Right cardiac atrium (tissue), 5 donors: ENCODE results near the gene ZNF846. TPM values are rescaled to one million over a fixed set of nuclear protein-coding genes. Genes with fewer than 3 reads are reported as not detected.
"Not testable (repeated sequence)": the region's sequence is repeated elsewhere in the genome, so short reads cannot be mapped to it uniquely, and the experiment has no call there.

Experiments used
- ATAC-seq, 2 donors: fragments of 200-7000 bp; cut with Tn5 transposase; one replicate each; pipeline versions ENCODE4 v1.8.0 to v1.9.1; 2020; ENCODE audit warnings: moderate library complexity in 2 of 2, mild to moderate bottlenecking in 1 of 2
- DNase-seq, 3 donors: peaks; one replicate each; pipeline ENCODE4 v3.0.0-alpha.2; 2020
- H3K27ac ChIP-seq: one replicate; pipeline ENCODE4 v1.5.1; 2013; ENCODE audit warnings: mild to moderate bottlenecking, low read length, control low read depth, moderate library complexity
- H3K27me3 ChIP-seq: one replicate; pipeline ENCODE4 v1.6.1; 2013; ENCODE audit not compliant: control insufficient read depth, insufficient read depth
- H3K4me1 ChIP-seq: one replicate; pipeline ENCODE4 v1.6.1; 2013; ENCODE audit warnings: low read length; ENCODE audit not compliant: control insufficient read depth, insufficient read depth
- H3K4me3 ChIP-seq: one replicate; pipeline ENCODE4 v1.5.1; 2013; ENCODE audit warnings: low read length, control low read depth
- H3K9me3 ChIP-seq: one replicate; pipeline ENCODE4 v1.6.1; 2013; ENCODE audit warnings: low read length; ENCODE audit not compliant: control insufficient read depth
- WGBS: extraction: QIAGEN DNeasy Blood & Tissue Kit; methylation state at CpG from one replicate; pipeline ENCODE4 v1.1.7; 2013; 5-methylcytosine and 5-hydroxymethylcytosine counted together
- intact Hi-C, 4 donors: fragments of 100-400 bp; cut with DNase I; formaldehyde crosslinking; loops; one replicate each; pipeline versions ENCODE4 v1.11.0 to v1.14.0; 2022 to 2023
- polyA plus RNA-seq: library from polyadenylated mRNA; stranded (reverse); fragments of 200-250 nt; gene quantifications from one replicate; pipeline ENCODE4 v1.2.3, GENCODE V29; 2013
- total RNA-seq, 4 donors: library from RNA; stranded (reverse); fragmentation: NEBNext Ultra II Directional; extraction: Animal tissue kit (Norgen Biotek cat#: 25700); gene quantifications; one replicate each; pipeline ENCODE4 v1.2.1, GENCODE V29; 2021
- donor health status: healthy with polysubstance abuse.
- donor health status: DM: no; HTN: yes; CAD: no.
- donor health status: DM: no; HTN: no; CAD: no.
- donor health status: DM: no; HTN: yes; CAD: no; lungs with severe emphysema.
- donor health status: DM: yes; HTN: yes; CAD: no.

ZNF846 gene
- total and polyA plus RNA-seq, 5 donors, result 8.4 to 14.6 (median 14.4) TPM

DNA sequence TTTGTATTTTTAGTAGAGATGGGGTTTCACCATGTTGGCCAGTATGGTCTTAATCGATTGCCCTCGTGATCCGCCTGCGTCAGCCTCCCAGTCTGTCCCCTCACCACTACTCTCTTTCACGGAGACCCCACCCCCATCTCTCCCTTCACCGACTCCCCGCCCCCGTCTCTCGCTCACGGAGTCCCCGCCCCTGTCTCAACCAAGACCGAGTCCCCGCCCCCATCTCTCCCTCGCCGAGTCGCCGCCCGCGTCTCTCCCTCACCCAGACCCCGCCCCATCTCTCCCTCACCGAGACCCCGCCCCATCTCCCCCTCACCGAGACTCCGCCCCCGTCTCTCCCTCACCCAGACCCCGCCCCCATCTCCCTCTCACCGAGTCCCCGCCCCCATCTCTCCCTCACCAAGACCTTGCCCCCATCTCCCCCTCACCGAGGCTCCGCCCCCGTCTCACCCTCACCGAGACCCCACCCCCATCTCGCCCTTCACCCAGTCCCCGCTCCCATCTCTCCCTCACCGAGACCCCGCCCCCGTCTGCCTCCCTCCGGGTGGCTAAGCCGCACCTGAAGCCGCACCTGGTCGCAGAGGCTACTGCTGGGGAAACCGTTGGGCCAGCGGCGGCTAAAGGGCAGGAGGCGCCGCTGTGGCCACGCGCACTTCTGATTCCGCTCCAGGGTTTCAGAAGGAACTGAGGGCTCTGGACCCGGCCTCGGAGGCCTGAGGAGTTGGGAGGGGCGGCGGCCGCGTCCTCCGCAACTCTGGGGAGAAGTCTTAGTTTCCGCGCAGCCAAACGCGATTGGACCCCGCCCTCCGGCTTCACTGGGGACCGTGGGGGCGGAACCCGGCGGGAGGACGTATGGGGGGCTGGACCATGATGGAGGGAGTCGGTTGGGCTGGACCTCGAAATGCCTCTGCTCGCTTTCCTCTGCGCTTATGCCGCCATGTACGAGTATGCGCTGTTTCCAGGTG is 17.1 kb upstream of the ZNF846 start:
- 3% methylated on average over 74 of the region's 74 CpGs for WGBS
- peak; percentile 95 to 97 for ATAC-seq
- peak overlapping the region; percentile 65 for H3K4me3 ChIP-seq
- peak; percentile 98 to 99 (median 98) for DNase-seq
- intact Hi-C loops, result loop anchor here in 1 of 4 donors (10.0 kb wide), 1 partner anchor 111 kb away; the partner anchor contains the start of gene ZNF562
- H3K4me1 ChIP-seq, result no peaks in the 10 kb centered on the region
- no peaks in the 10 kb centered on the region for H3K9me3 ChIP-seq
- peak overlapping the region; percentile 98 for H3K27ac ChIP-seq
- no peaks in the 10 kb centered on the region for H3K27me3 ChIP-seq

DNA sequence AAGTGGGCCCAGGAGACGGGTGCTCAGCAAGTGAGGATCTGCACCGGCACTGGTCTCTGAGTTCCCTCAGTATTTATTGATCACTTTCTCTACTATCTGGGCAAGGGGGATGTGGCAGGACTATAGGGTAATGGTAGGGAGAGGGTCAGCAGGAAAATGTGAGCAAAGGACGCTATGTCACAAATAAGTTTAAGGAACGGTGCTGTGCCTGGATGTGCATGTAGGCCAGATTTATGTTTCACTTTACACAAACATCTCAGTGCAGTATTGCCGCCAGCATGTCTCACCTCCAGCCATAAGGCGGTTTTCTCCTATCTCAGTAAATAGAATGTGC is 15.6 kb upstream of the ZNF846 start:
- intact Hi-C loops, result loop anchor here in 1 of 4 donors (10.0 kb wide), 1 partner anchor 109 kb away; the partner anchor contains the start of gene ZNF562
- not testable (repeated sequence) for H3K27me3 ChIP-seq, H3K9me3 ChIP-seq, DNase-seq, H3K4me3 ChIP-seq, H3K27ac ChIP-seq, H3K4me1 ChIP-seq, ATAC-seq
- WGBS, result 76% methylated on average over 6 of the region's 6 CpGs

DNA sequence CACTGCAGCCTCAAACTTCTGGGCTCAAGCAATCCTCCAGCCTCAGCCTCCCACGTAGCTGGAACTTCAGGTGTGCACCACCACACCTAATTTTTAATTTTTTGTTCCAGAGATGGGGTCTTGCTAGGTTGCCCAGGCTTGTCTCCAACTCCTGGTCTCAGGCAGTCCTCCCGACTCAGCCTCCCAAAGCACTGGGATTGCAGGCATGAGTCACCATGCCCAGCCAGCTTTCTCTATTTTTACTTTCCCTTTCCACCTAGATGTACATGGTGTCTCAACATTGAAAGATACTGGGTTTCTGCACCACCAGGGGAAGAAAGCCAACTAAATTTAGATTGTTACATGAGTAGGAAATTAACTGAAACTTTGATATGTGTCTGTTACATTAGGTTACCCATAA is 13.8 kb upstream of the ZNF846 start:
- 98% methylated on average over 2 of the region's 2 CpGs for WGBS
- ATAC-seq (no peak), DNase-seq (no peak)
- Histone ChIP-seq H3K9me3 (no peaks in the 10 kb centered on the region), H3K4me3 (no peak overlapping the region), H3K4me1 (no peaks in the 10 kb centered on the region), H3K27ac (no peak overlapping the region), H3K27me3 (no peaks in the 10 kb centered on the region)
- intact Hi-C loops, result loop anchor here in 1 of 4 donors (10.0 kb wide), 1 partner anchor 108 kb away; the partner anchor contains the start of gene ZNF562

DNA sequence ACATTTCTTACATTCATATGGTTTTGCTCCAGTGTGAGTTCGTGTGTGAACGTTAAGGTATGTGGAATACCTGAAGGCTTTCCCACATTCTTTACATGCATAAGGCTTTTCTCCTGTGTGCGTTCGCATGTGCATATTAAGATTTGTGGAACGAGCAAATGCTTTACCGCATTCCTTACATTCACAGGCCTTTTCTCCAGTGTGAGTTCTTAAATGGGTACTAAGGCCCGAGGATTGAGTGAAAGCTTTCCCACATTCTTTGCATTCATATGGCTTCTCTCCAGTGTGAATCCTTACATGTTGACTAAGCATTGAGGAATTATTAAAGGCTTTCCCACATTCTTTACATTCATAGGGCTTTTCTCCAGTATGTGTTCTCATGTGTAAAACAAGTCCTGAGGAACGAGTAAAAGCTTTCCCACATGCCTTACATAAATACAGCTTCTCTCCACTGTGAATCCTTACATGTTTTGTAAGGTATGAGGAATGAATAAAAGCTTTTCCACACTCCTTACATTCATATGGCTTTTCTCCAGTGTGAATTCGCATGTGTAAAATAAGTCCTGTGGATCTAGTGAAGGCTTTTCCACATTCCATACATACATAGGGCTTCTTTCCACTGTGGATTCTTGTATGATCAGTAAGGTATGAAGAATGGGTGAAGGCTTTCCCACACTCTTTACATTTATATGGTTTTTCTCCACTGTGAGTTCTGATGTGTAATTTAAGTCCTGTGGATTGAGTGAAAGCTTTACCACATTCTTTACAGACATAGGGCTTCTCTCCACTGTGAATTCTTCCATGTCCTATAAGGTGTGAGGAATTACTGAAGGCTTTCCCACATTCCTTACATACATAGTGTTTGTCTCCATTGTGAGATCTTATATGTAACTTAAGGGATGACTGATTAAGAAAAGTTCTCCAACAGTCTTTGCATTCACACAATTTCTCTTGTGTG is 10.7 kb downstream of the ZNF846 start:
- intact Hi-C loops, result no loop called here
- H3K4me3 ChIP-seq, result no peak overlapping the region
- H3K27ac ChIP-seq, result no peak overlapping the region
- DNase-seq (no peak), ATAC-seq (no peak)
- peaks cover 2% of the 10 kb centered on the region for H3K9me3 ChIP-seq
- H3K27me3 ChIP-seq, result no peaks in the 10 kb centered on the region
- WGBS, result 98% methylated on average over 9 of the region's 9 CpGs
- H3K4me1 ChIP-seq, result no peaks in the 10 kb centered on the region

DNA sequence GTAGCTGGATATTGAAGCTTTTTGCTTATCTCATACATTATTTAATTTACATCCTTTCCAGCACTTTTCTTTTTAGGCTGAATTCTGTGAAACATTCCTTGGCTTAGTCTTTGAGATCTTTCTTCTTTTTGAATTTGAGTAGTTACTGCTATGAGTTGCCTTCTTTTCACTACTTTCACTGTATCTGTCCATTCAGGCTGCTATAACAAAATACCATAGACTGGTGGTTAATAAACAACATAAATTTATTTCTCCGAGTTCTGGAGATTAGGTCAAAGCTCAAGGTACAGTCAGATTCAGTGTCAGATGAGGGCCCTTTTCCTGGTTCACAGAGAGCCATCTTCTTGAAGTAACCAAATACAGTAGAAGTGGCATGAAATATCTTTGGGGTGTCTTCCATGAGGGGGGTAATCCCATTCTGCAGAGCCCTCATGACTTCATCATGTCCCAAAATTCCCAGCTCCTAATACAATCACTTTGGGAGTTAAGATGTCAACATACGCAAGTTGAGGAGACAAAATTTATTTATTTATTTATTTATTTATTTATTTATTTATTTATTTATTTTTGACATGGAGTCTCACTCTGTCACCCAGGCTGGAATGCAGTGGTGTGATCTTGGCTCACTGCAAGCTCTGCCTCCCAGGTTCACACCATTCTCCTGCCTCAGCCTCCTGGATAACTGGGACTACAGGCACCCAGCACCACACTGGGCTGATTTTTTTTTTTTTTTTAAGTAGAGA is 15.7 kb downstream of the ZNF846 start:
- Histone ChIP-seq H3K4me1 (no peaks in the 10 kb centered on the region), H3K9me3 (peaks cover 2% of the 10 kb centered on the region), H3K27ac (no peak overlapping the region), H3K4me3 (no peak overlapping the region), H3K27me3 (no peaks in the 10 kb centered on the region)
- no peak for DNase-seq
- ATAC-seq, result no peak
- WGBS, result 99% methylated on average over 2 of the region's 2 CpGs
- intact Hi-C loops, result no loop called here

DNA sequence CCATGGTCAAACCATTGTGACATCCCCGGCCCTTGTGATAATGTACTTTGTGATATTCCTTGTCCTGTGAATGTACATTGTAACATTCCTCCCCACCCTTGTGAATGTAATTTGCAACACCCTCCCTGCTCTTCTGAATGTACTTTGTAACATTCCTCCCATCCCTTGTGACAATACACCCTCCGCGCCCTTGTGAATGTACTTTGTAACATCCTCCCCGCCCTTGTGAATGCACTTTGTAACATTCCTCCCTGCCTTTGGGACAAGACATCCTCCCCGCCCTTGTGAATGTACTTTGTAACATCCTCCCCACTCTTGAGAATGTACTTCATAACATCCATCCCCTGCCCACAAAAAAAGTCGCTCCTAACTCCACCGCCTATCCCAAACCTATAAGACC is 17.1 kb downstream of the ZNF846 start:
- H3K27ac ChIP-seq, result no peak overlapping the region
- DNase-seq (no peak), ATAC-seq (no peak)
- no peak overlapping the region for H3K4me3 ChIP-seq
- 97% methylated on average over 7 of the region's 7 CpGs for WGBS
- intact Hi-C loops, result no loop called here
- no peaks in the 10 kb centered on the region for H3K9me3 ChIP-seq
- no peaks in the 10 kb centered on the region for H3K27me3 ChIP-seq
- H3K4me1 ChIP-seq, result no peaks in the 10 kb centered on the region

DNA sequence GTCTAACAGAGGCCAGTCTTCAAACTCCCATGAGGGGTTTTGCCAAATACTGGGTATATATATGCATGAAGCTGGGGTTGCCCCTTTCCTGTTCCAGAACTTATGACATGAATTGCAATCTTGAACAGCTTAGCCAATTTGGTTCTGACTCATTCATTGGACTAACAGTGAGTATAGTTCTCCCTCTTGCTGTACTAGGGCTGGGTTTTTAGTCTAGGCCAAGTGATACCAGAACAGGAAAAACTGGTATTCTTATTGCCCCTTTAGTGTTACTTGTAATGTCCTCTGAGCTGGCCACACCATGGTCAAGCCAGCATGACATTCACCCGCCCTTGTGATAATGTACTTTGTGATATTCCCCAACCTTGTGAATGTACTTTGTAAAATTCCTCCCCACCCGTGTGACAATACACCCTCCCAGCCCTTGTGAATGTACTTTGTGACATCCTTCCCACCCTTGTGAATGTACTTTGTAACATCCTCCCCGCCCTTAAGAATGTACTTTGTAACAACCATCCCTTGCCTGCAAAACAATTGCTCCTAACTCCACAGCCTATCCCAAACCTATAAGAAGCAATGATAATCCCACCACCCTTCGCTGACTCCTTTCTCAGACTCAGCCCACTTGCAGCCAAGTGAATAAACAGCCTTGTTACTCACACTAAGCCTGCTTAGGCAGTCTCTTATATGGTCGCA is 26.9 kb downstream of the ZNF846 start:
- 91% methylated on average over 5 of the region's 5 CpGs for WGBS
- no peak for ATAC-seq
- DNase-seq, result no peak
- Histone ChIP-seq H3K27me3 (no peaks in the 10 kb centered on the region), H3K4me1 (no peaks in the 10 kb centered on the region), H3K4me3 (no peak overlapping the region), H3K9me3 (no peaks in the 10 kb centered on the region), H3K27ac (no peak overlapping the region)
- intact Hi-C loops, result no loop called here

DNA sequence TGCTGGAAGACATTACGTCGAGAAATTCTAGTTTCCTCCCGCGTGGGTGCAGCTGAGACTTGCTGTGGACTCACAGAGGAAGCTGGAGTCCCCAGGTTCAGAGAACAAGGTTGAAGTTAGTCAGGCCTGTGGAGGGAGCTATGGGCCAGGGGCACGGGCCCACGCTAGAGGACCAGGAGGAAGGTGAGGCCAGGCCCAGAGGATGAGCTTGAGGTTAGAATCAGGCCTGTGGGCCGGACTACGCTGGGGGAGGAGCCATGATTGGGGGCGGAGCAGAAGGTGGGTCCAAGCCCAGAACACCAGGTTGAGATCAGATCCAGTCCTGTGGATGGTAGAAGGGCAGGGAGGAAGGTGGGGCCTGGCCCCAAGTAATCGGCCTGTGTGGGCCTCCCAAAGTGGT is 32.6 kb downstream of the ZNF846 start:
- H3K4me3 ChIP-seq, result no peak overlapping the region
- H3K27ac ChIP-seq, result no peak overlapping the region
- no peaks in the 10 kb centered on the region for H3K4me1 ChIP-seq
- H3K9me3 ChIP-seq, result no peaks in the 10 kb centered on the region
- no peak for ATAC-seq
- no peaks in the 10 kb centered on the region for H3K27me3 ChIP-seq
- intact Hi-C loops, result no loop called here
- WGBS, result 95% methylated on average over 10 of the region's 10 CpGs
- no peak for DNase-seq

DNA sequence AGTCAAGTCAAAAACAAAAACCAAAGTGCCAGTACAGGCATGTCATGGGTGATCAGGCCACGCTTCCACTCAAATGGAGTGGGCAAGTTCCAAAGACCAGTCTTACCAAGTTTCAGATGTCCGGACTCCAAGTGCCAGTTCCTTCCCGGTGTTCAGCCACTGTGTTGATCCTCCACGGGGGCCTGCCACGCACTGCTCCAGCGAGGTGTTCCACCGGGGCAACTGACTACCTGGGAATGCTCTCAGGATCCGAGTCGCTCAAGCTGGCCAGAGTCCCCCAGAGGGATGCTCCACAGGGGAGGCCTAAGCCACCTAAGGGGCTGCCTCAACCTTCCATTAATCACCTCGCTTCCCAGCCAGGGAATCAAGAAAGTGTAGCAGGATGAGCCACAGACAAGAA is 38.5 kb downstream of the ZNF846 start:
- H3K9me3 ChIP-seq, H3K4me3 ChIP-seq, intact Hi-C loops, ATAC-seq, H3K4me1 ChIP-seq, H3K27me3 ChIP-seq, DNase-seq, H3K27ac ChIP-seq: not testable (repeated sequence)
- WGBS, result 95% methylated on average over 10 of the region's 10 CpGs

DNA sequence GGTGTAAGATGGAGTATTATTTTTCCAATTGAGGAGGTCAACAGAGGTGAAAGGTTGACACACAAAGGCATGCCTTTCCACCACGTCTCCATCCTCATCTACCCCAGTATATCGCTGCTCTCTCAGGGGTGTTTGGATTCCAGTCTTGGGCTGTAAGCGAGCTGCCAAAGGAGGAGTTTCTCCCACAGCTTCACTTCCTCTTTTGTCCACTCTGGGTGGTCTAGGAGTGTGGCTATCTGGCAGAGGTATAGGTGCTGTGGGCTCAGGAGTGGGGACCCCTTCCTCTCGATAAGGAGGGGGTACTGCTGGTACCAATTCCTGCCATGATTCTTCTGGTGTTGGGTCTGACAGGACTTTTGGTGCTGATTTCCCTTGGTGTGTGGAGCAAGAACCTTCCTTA is 39.4 kb downstream of the ZNF846 start:
- H3K27ac ChIP-seq, result no peak overlapping the region
- H3K27me3 ChIP-seq, result no peaks in the 10 kb centered on the region
- intact Hi-C loops, result no loop called here
- no peaks in the 10 kb centered on the region for H3K4me1 ChIP-seq
- WGBS, result 83% methylated on average over 4 of the region's 4 CpGs
- ATAC-seq (no peak), DNase-seq (no peak)
- no peaks in the 10 kb centered on the region for H3K9me3 ChIP-seq
- H3K4me3 ChIP-seq, result no peak overlapping the region
